GM19372 (cell line): Measurements from ENCODE around the gene CLSTN1.
"Not testable (repeated sequence)": the region's sequence is repeated elsewhere in the genome, so short reads cannot be mapped to it uniquely, and the experiment has no call there.

Source experiments
- ATAC-seq: cut with Tn5 transposase; IDR thresholded peaks from one replicate; pipeline ENCODE4 v1.9.1; 2021; ENCODE audit warnings: mild to moderate bottlenecking, low read depth, moderate library complexity; ENCODE audit not compliant: unreplicated experiment

The CLSTN1 gene

GRCh38 chr1:9770298-9770697 is 53.5 kb downstream of the CLSTN1 start:
- no peak for ATAC-seq

GRCh38 chr1:9768983-9769382 is 54.8 kb downstream of the CLSTN1 start:
- no peak for ATAC-seq

DNA sequence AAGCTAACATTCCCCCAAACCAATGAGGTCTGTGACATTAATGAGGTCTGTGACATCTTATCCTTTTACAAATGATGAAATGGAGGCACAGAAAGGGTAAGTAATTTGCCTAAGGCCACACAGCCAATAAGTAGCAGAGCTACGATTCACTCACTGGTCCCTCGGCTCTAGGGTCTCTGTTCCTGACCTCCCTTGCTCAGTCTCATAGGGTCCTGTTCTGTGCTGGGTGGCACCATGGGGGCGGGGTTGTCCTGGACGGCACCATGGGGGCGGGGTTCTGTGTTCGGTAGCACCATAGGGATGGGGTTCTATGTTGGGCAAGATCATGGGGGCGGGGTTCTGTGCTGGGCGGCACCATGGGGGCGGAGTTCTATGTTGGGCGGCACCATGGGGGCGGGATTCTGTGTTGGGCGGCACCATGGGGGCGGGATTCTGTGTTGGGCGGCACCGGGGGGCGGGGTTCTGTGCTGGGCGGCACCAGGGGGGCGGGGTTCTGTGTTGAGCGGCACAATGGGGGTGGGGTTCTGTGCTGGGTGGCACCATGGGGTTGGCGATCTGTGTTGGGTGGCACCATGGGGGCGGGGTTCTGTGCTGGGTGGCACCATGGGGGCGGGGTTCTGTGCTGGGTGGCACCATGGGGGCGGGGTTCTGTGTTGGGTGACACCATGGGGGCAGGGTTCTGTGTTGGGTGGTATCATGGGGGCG is 55.6 kb downstream of the CLSTN1 start:
- no peak for ATAC-seq

GRCh38 chr1:9766759-9767442 is 56.9 kb downstream of the CLSTN1 start:
- no peak for ATAC-seq

DNA sequence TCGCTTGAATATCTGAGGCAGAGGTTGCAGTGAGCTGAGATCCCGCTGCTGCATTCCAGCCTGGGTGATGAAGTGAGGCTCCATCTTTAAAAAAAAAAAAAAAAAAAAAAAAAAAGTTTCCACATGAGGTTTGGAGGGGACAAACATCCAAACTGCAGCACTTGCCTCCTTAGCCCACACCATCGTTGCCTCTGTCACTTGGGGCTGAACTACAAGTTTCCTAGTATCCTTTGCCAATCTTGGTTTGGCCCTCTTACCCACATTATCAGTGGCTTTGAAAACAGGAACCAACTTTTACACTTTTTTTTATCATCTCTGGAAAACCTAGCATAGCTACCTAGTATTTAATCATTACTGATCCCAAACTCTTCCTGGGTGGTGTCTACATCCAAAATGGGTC is 59.2 kb downstream of the CLSTN1 start:
- no peak for ATAC-seq

DNA sequence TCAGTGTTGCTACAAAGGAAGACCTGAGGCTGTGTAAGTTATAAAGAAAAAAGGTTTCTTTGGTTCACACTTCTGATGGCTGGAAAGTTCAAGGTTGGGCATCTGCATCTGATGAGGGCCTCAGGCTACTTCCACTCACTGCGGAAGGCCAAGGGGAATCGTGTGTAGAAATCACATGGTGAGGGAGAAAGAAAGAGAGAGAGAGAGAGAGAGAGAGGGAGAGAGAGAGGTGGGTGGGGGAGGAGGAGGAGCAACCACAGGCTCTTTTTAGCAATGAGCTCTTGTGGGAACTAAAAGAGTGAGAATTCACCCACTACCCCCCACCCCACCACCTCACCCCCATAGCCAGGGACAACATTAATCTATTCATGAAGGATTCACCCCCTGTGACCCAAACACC is 59.9 kb downstream of the CLSTN1 start:
- no peak for ATAC-seq

DNA sequence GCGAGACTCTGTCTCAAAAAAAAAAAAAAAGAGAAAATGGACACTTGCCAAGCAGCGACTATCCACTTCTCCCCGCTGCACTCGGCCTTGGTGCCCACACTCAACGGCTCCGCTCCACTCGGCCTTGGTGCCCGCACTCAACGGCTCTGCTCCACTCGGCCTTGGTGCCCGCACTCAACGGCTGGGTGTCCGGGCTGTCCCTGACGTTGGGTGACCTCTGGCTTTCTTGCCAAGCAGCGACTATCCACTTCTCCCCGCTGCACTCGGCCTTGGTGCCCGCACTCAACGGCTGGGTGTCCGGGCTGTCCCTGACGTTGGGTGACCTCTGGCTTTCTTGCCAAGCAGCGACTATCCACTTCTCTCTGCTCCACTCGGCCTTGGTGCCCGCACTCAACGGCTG is 61.3 kb downstream of the CLSTN1 start:
- ATAC-seq: not testable (repeated sequence)

- ATAC-seq: no peak
Observed at GRCh38 chr1:9761855-9762254, 61.9 kb downstream of the CLSTN1 start.

DNA sequence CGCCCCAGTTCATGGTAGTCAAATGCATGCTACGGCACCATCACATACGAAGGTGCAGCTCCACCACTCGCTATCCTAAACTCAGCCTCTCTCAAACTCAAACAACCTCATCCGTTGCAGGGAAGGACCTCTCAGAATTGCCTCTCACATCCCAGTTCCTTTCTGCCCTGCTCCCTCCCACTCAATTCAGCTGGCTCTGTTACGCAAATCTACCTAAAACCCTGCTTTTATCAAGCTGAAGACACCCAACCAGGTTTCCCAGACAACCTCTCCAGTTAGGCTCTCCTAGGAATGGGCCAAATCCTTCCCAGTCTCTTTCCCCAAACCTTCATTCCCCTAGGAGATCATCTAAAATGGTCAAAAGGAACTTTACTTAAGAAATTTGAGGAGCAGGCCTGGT is 62.9 kb downstream of the CLSTN1 start:
- no peak for ATAC-seq

DNA sequence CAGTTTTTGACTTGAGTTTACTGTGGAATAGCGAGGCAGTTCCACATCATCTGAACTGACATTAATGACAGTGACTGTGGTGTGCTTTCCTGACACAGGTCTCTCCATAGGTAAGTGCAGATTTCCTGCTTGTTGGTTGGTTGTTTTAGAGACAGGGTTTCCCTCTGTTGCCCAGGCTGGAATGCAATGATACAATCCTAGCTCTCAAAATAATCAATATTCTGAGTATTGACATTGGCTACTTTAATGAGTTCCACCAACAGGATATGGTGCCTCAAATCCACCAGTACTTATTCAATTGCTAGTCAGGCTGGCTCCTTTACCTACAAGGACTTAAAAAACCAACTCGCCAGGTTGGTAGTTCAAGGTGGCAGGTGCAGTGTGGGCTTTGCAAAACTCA is 63.8 kb downstream of the CLSTN1 start:
- no peak for ATAC-seq

DNA sequence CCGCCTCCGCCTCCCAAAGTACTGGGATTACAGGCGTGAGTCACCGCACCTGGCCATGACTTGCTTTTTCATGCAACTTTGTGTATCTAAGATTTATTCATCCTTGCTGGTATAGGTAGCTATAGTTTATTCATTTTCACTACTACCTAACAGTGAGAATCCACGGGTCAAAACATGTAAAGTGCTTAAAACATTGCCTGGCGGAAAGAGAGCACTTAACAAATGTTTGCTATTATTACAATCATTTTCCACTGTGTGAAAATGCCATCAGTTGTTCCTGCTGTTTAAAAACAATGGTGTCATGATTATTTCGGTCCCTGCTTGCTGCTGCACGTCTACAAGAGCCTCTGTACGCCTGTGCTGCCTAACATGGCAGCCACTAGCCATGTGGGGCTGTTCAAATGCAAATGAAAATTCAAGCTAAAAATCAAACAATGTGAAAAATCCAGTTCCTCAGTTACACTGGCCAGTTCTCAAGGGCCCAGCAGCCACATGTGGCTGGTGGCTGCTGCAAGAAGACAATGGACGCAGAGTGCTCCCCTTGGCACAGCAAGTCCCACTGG is 65.1 kb downstream of the CLSTN1 start:
- ATAC-seq: no peak

DNA sequence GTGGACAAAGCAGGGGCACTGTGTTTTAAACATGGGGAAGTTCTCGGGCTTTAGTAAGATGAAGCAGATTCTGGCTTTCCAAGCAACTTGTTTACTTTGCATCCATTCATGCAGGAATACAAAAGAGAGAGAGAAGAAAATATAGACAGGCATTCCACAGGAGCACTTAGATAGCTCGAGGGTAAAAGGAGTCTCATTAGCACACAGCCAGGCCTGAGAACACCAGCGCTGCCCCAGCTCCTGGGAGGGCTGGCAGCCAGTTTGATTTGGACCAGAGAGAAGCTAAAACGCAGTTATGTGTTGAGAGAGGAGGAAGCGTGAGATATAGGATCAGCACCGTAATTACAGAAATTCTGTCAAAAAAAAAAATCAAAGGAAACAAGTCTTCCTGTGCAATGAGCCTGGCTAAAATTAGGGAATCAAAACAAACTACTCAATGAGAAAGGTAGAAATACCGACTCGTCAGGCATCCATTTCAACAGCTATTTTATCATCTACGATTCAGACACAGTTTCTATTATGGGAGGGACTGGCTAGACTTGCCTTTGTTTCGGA is 68.2 kb downstream of the CLSTN1 start:
- no peak for ATAC-seq

DNA sequence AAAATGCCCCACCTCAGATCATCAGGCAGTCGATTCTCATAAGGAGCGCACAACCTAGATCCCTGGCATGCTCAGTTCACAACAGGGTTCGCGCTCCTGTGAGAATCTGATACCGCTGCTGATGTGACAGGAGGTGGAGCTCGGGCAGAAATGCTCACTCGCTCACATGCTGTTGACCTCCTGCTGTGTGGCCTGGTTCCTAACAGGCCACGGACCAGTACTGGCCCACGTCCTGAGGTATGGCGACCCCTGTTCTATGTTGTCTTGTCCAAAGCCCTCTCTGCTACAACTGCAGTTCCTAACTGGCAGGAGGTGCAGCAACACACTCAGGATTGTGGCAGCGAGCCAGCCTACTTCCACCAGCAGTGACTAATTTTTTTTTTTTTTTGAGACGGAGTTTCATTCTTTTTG is 70.6 kb downstream of the CLSTN1 start:
- no peak for ATAC-seq

DNA sequence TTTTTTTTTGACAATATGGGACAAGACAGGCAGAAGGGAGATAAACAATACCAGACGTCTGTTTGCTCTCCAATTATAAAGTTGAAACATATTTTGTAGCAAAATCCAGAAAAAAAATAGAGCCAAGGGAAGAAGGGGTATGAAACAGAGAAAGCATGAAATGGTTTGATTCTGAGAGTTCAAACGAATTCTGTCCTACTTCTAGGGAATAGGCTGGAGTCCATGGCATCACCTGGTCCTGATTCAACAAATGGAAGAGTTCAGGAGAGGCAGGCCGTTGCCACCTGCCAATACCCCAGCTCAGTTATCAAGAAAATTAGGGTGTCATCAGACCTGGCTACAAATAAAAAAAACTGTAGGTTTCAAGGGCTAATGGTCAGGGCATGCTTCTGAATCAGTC is 71.8 kb downstream of the CLSTN1 start:
- no peak for ATAC-seq

GRCh38 chr1:9749361-9749760 is 74.4 kb downstream of the CLSTN1 start:
- no peak for ATAC-seq

DNA sequence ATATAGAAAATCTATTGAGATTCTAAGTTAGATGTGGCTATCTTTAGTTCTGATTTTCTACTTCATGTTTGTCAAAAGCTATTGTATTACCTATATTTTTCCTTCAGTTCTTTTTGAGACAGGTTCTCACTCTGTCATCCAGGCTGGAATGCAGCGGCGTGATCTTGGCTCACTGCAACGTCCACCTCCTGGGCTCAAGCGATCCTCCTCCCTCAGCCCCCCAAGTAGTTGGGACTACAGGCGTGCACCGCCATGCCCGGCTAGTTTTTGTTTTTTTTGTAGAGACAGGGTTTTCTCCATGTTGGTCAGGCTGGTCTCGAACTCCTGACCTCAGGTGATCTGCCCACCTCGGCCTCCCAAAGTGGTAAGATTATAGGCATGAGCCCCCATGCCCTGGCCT is 75.4 kb downstream of the CLSTN1 start:
- ATAC-seq: not testable (repeated sequence)

DNA sequence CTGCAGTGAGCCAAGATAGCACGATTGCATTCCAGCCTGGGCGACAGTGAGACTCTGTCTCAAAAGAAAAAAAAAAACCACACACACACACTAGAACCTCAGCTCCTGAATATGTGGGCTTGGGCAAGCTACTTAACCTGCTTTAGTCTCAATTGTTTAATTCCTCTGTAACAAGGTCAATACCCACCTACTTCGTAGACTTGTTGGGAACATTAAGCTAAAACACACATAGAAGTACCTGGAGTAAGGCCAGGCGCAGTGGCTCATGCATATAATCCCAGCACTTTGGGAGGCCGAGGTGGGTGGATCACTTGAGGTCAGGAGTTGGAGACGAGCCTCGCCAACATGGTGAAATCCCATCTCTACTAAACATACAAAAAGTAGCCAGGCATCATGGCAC is 77.1 kb downstream of the CLSTN1 start:
- no peak for ATAC-seq

GRCh38 chr1:9746211-9746610 is 77.6 kb downstream of the CLSTN1 start:
- ATAC-seq: no peak

DNA sequence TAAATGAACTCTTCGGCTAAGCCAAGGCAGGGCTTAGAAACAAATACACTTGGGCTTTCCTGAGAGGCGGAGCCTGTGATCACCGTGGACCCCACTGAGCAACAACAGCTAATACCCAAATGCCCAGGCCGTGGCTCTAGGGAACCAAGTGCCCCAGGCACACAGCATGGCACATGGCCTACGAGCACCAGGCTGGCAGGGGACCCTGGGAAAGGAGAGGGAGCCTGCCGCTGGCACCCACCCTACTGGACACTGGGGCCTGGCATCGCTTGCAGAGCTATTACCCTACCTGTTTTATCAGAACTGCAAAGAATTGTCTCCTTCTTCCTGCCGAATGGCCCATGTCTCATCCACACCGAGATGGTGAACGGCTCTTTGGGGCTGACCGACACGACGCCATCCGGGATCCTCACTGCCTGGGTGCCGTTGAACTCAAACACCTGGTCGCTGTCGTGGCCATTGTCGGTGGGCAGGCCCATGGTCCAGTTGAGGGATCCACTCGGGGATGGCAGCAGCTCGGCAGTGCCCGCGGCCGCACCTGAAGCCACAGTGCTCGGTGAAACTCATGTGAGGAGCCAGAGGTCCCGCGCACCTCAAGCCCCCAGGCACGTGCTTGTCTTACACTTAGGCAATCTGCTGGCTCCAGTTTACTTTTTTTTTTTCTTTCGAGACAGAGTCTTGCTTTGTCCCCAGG is 79.5 kb downstream of the CLSTN1 start:
- ATAC-seq: no peak

DNA sequence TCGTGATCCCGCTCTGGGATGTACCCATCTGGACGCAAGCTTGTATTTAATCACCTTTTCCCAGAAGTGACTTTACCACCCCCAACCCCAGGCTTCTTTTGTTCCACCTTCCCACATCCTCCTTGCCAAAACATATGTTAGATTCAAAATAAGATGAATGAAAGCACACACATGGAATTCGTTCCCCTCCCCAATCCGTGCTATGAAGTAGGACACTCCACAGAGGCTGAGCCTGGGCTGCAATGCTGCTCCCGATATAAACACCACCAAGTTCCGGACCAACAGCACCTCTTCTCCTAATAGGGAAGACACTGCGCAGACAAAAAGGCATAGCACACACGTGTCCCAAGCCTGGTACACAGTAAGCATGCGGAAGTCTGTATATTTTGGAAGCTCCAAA is 86.1 kb downstream of the CLSTN1 start:
- no peak for ATAC-seq

GRCh38 chr1:9737057-9737456 is 86.7 kb downstream of the CLSTN1 start:
- no peak for ATAC-seq
